ENCODE results near the gene GCK. TPM values are rescaled to one million over a fixed set of nuclear protein-coding genes. Genes with fewer than 3 reads are reported as not detected.
"Not testable (repeated sequence)": the region's sequence is repeated elsewhere in the genome, so short reads cannot be mapped to it uniquely, and the experiment has no call there.

GCK gene
- total RNA-seq, 1 donor, result 0.27 TPM

GRCh38 chr7:44145969-44146911, 43.0 kb downstream of the GCK start:
- DNase-seq (ENCODE audit: low read depth in 2 of 3, low spot score in 2 of 3), result peak in 2 of 3 donors; percentile 39 to 43

GRCh38 chr7:44145479-44145968, 43.7 kb downstream of the GCK start:
- peak in 2 of 3 donors; percentile 13 to 51 for DNase-seq (ENCODE audit: low read depth in 2 of 3, low spot score in 2 of 3)

- DNase-seq (ENCODE audit: low read depth in 2 of 3, low spot score in 2 of 3), result no peak
Observed at GRCh38 chr7:44144968-44145478, 44.2 kb downstream of the GCK start.

GRCh38 chr7:44144426-44144967, 44.7 kb downstream of the GCK start:
- DNase-seq (ENCODE audit: low read depth in 2 of 3, low spot score in 2 of 3), result no peak

- DNase-seq (ENCODE audit: low read depth in 2 of 3, low spot score in 2 of 3), result no peak
Observed at GRCh38 chr7:44143646-44144250, 45.5 kb downstream of the GCK start.

GRCh38 chr7:44142028-44142427, 47.2 kb downstream of the GCK start:
- DNase-seq (ENCODE audit: low read depth in 2 of 3, low spot score in 2 of 3), result no peak

GRCh38 chr7:44141221-44141850, 47.9 kb downstream of the GCK start, which contains the start of gene MYL7:
TSS of gene MYL7 (minus strand) at chr7:44141332. CDS start at chr7:44141305, 27 bp downstream.
- DNase-seq (ENCODE audit: low read depth in 2 of 3, low spot score in 2 of 3), result no peak

GRCh38 chr7:44140341-44140740, 48.9 kb downstream of the GCK start:
- DNase-seq (ENCODE audit: low read depth in 2 of 3, low spot score in 2 of 3), result no peak

GRCh38 chr7:44139311-44140010, 49.8 kb downstream of the GCK start:
- DNase-seq (ENCODE audit: low read depth in 2 of 3, low spot score in 2 of 3), result no peak

GRCh38 chr7:44138698-44139097, 50.5 kb downstream of the GCK start:
- DNase-seq (ENCODE audit: low read depth in 2 of 3, low spot score in 2 of 3), result no peak

- DNase-seq (ENCODE audit: low read depth in 2 of 3, low spot score in 2 of 3), result no peak
Observed at GRCh38 chr7:44136731-44137130, 52.5 kb downstream of the GCK start.

- DNase-seq (ENCODE audit: low read depth in 2 of 3, low spot score in 2 of 3), result no peak
Observed at GRCh38 chr7:44134943-44135628, 54.2 kb downstream of the GCK start.

GRCh38 chr7:44133295-44133694, 55.9 kb downstream of the GCK start:
- no peak for DNase-seq (ENCODE audit: low read depth in 2 of 3, low spot score in 2 of 3)

- DNase-seq (ENCODE audit: low read depth in 2 of 3, low spot score in 2 of 3), result no peak
Observed at GRCh38 chr7:44132039-44132438, 57.2 kb downstream of the GCK start.

- DNase-seq (ENCODE audit: low read depth in 2 of 3, low spot score in 2 of 3), result no peak
Observed at GRCh38 chr7:44131173-44132029, 57.8 kb downstream of the GCK start.

GRCh38 chr7:44128721-44129582, 60.3 kb downstream of the GCK start:
- DNase-seq (ENCODE audit: low read depth in 2 of 3, low spot score in 2 of 3), result no peak

- DNase-seq (ENCODE audit: low read depth in 2 of 3, low spot score in 2 of 3), result no peak
Observed at GRCh38 chr7:44127161-44127560, 62.1 kb downstream of the GCK start.

GRCh38 chr7:44126574-44126973, 62.7 kb downstream of the GCK start:
- DNase-seq (ENCODE audit: low read depth in 2 of 3, low spot score in 2 of 3), result not testable (repeated sequence)
